Breast epithelium (tissue), 4 donors: ENCODE measurements around the gene TPSB2. TPM values are rescaled to one million over a fixed set of nuclear protein-coding genes. Genes with fewer than 3 reads are reported as not detected.

Experiments
- DNase-seq, 2 donors: peaks; one replicate each; pipeline ENCODE4 v3.0.0-alpha.2; 2019; ENCODE audit warnings: low spot score in 2 of 2
- H3K27ac ChIP-seq, 2 donors: fragments of 200-600 bp; sonication (generic) in 1 of 2; one replicate each; pipeline ENCODE4 v1.5.1; 2016 to 2019; ENCODE audit warnings: mild to moderate bottlenecking in 1 of 2
- H3K27me3 ChIP-seq, 2 donors: fragments of 200-600 bp; sonication (generic) in 1 of 2; one replicate each; pipeline versions ENCODE4 v1.5.1 to v1.6.0; 2017 to 2019; ENCODE audit warnings: control low read depth in 1 of 2, mild to moderate bottlenecking in 1 of 2
- H3K36me3 ChIP-seq: fragments of 200-600 bp; one replicate; pipeline ENCODE4 v1.5.1; 2019
- H3K4me1 ChIP-seq, 2 donors: fragments of 200-600 bp; sonication (generic); one replicate each; pipeline ENCODE4 v1.5.1; 2016 to 2019; ENCODE audit warnings: control low read depth in 1 of 2
- H3K4me3 ChIP-seq, 3 donors: fragments of 200-600 bp; sonication (generic); 1 replicate in 2 of 3; 2 replicates in 1 of 3; pipeline ENCODE4 v1.5.1; 2016 to 2019; ENCODE audit warnings: mild to moderate bottlenecking in 3 of 3, moderate library complexity in 2 of 3
- H3K9me3 ChIP-seq, 2 donors: fragments of 200-600 bp; sonication (generic) in 1 of 2; one replicate each; pipeline ENCODE4 v1.5.1; 2016 to 2019; ENCODE audit warnings: control low read depth in 1 of 2
- CTCF ChIP-seq, 3 donors: fragments of 450-650 bp; IDR thresholded peaks; one replicate each; pipeline ENCODE4 v1.5.1; 2016 to 2017; ENCODE audit warnings: antibody characterized with exemption in 3 of 3, mild to moderate bottlenecking in 3 of 3, moderate library complexity in 3 of 3
- POLR2A ChIP-seq: fragments of 450-650 bp; IDR thresholded peaks from one replicate; pipeline ENCODE4 v1.6.1; 2016; ENCODE audit warnings: antibody characterized with exemption, mild to moderate bottlenecking, moderate library complexity
- POLR2AphosphoS5 ChIP-seq, 3 donors: sonication (generic); formaldehyde crosslinking; IDR thresholded peaks; one replicate each; pipeline ENCODE4 v1.6.1; 2017; ENCODE audit warnings: antibody characterized with exemption in 3 of 3
- intact Hi-C: fragments of 100-400 bp; cut with DNase I; formaldehyde crosslinking; loops from one replicate; pipeline ENCODE4 v1.15.1; 2023; ENCODE audit warnings: low total_unique reads
- total RNA-seq, 3 donors: library from RNA; depleted of rRNA; stranded (reverse); fragments of >200 nt; gene quantifications; one replicate each; pipeline ENCODE4 v1.1.0, GENCODE V29; 2016

TPSB2 gene
- total RNA-seq, 3 donors from 2014 or later = 5.6 to 195 (median 22.4) TPM

GRCh38 chr16:1276580-1276878 is 46.5 kb upstream of the TPSB2 start:
- Histone ChIP-seq H3K9me3 (no peaks in the 10 kb centered on the region), H3K27ac (no peak overlapping the region), H3K4me3 (no peak overlapping the region), H3K27me3 (peaks cover 0 to 49% of the 10 kb centered on the region in 2 donors), H3K4me1 (no peaks in the 10 kb centered on the region), H3K36me3 (no peaks in the 10 kb centered on the region)
- intact Hi-C loops = no loop called here
- TF ChIP-seq POLR2A = no peak
- no peak for TF ChIP-seq POLR2AphosphoS5 (IDR thresholded peaks at IDR 0.05)
- TF ChIP-seq CTCF (IDR thresholded peaks at IDR 0.05) = no peak
- DNase-seq = no peak

DNA sequence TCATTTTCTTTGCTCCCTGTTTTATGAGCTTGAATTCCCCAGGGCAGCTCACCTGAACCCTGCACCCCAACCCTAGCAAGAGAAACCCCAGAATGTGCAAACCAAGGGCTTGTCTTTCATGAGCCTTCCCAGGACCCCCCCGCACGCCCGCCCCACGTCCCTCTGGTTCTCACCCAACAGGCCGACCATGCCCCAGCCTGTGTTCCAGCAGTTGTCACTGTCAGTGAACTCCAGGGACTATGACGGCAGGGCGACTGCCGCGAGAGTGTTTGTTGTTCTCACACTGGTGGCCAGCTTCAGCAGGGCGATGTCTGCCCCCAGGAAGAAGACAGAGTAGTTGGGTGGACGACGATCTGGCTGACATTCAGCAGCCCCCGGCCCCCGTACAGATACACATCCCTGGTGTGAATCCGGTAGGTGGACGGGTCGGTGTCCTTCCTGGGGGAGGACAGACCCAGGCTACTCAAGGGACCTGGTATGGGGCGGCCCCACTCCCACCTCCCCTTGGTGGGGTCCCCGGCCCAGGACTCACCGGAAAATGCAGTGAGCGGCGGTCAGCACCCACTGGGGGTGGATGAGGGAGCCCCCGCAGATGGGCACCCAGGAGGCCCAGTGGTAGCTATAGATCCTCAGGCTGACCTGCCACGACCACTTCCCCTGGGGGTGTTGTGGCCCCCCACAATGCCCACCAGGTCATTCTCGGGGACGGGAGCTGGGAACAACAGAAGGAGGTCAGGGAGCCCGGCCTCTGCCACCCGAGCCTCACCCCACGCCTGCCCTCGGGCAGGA is 46.0 kb upstream of the TPSB2 start:
- H3K4me1 ChIP-seq = no peaks in the 10 kb centered on the region
- H3K27ac ChIP-seq = no peak overlapping the region
- intact Hi-C loops = no loop called here
- no peaks in the 10 kb centered on the region for H3K36me3 ChIP-seq
- DNase-seq = no peak
- H3K9me3 ChIP-seq = no peaks in the 10 kb centered on the region
- H3K4me3 ChIP-seq = no peak overlapping the region
- TF ChIP-seq POLR2AphosphoS5 (IDR thresholded peaks at IDR 0.05) (no peak), CTCF (IDR thresholded peaks at IDR 0.05) (no peak), POLR2A (no peak)
- peaks cover 0 to 49% of the 10 kb centered on the region in 2 donors for H3K27me3 ChIP-seq

DNA sequence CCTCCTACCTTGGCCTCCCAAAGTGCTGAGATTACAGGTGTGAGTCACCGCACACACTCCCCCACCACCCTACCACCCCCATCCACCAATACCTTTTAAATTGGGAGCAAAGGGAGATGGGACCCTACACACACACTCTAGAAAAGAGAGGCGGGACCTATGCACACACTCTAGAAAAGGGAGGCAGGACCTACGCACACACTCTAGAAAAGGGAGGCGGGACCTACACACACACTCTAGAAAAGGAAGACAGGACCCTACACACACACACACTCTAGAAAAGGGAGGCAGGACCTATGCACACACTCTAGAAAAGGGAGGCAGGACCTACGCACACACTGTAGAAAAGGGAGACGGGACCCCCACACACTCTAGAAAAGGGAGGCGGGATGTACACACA is 44.8 kb upstream of the TPSB2 start:
- Histone ChIP-seq H3K36me3 (no peaks in the 10 kb centered on the region), H3K9me3 (no peaks in the 10 kb centered on the region), H3K27me3 (peaks cover 0 to 44% of the 10 kb centered on the region in 2 donors), H3K27ac (no peak overlapping the region), H3K4me1 (no peaks in the 10 kb centered on the region), H3K4me3 (no peak overlapping the region)
- TF ChIP-seq CTCF (IDR thresholded peaks at IDR 0.05) (no peak), POLR2A (no peak), POLR2AphosphoS5 (IDR thresholded peaks at IDR 0.05) (no peak)
- DNase-seq = no peak
- intact Hi-C loops = no loop called here

DNA sequence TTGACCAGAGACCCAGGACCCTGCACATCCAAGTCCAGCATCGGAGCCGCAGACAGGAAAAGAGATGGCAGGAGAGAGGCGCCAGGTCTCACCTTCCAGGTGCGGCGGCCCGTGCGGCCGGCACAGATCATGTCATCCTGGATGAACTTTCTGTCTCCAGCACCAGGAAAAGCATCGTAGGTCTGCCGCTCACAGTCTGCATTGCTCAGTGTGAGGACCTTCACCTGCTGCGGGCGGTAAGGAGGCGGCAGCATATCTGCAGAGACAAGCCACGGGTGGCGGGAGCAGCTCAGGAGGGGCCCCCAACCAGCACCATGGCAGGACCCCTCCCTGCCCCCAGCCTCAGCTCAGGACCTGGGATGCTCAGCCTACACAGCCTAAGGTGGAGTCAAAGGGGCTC is 43.8 kb upstream of the TPSB2 start:
- DNase-seq = no peak

More for the DNA sequence above, 43.8 kb upstream of the TPSB2 start:
- TF ChIP-seq CTCF (IDR thresholded peaks at IDR 0.05) = no peak
- TF ChIP-seq POLR2A = no peak
- TF ChIP-seq POLR2AphosphoS5 (IDR thresholded peaks at IDR 0.05) = no peak
- no peak overlapping the region for H3K4me3 ChIP-seq
- peaks cover 0 to 34% of the 10 kb centered on the region in 2 donors for H3K27me3 ChIP-seq
- no peak overlapping the region for H3K27ac ChIP-seq
- no peaks in the 10 kb centered on the region for H3K9me3 ChIP-seq
- H3K4me1 ChIP-seq = no peaks in the 10 kb centered on the region
- no peaks in the 10 kb centered on the region for H3K36me3 ChIP-seq
- intact Hi-C loops = no loop called here
